ENCODE measurements around the gene A4GALT.

The A4GALT gene

DNA sequence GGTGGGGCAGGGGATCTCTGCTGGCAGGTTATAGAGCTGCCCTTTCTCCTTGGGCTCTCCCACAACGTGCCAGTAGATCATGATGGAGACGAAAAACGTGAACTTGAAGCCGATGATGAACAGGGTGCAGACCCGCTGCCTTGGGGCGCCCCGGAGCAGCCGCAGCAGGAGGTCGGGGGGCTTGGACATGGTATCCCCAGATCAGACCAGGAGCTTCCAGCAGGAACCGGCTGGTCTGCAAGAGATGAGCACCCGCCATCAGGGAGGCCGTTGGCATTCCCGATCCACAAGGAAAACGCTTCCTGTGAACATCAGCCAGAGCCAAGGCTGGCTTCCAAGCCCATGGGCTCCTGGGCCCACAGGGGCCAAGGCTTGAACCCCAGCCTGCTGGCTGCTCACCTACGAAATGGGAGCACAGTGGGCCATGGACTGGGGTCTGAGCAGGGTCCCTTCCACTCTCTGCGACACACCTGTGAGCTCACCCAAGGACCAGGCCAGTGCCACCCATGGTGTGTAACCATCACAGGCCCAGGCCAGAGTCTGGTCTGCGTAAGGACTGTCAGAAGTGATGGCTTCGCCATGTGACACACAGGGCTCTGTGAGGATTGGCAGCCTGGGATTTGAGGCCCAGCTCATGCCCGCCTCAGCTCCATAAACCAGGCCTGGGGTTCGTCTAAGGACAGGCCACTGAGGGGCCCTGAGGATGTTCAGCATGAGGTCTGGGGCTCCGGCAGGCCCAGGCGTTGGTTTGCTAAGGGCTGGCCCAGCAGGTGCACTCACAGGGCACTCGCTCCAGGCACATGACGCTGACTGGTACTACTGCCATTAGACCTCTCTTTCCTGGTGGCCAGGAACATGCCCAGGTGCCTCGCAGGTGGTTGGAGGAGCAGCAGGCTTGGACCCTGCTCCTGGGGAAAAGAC, 26.6 kb downstream of the A4GALT start:
- FAIRE-seq, result no peak
- DNase-seq (ENCODE audit: insufficient read length, low spot score), result no peak
- no peak for TF ChIP-seq CTCF (IDR thresholded peaks at IDR 0.05; ENCODE audit: insufficient read depth, missing control alignments)

- DNase-seq (ENCODE audit: insufficient read length, low spot score) (no peak), FAIRE-seq (no peak)
- TF ChIP-seq CTCF (IDR thresholded peaks at IDR 0.05; ENCODE audit: insufficient read depth, missing control alignments), result no peak
These were observed 27.5 kb downstream of the A4GALT start for GRCh38 chr22:42693055-42693762.

- DNase-seq (ENCODE audit: insufficient read length, low spot score) (no peak), FAIRE-seq (no peak)
These were observed 28.2 kb downstream of the A4GALT start for GRCh38 chr22:42692239-42693054.

GRCh38 chr22:42691440-42691839, 29.2 kb downstream of the A4GALT start:
- DNase-seq (ENCODE audit: insufficient read length, low spot score) (no peak), FAIRE-seq (no peak)
- no peak for TF ChIP-seq CTCF (IDR thresholded peaks at IDR 0.05; ENCODE audit: insufficient read depth, missing control alignments)

More at GRCh38 chr22:42692239-42693054, 28.2 kb downstream of the A4GALT start:
- peak; percentile 2 for TF ChIP-seq CTCF (IDR thresholded peaks at IDR 0.05; ENCODE audit: insufficient read depth, missing control alignments)

- no peak for DNase-seq (ENCODE audit: insufficient read length, low spot score)
- TF ChIP-seq CTCF (IDR thresholded peaks at IDR 0.05; ENCODE audit: insufficient read depth, missing control alignments), result no peak
- FAIRE-seq, result no peak
These were observed 32.1 kb downstream of the A4GALT start for GRCh38 chr22:42688241-42689211.
